Measurements from ENCODE around the gene MYO16. TPM values are rescaled to one million over a fixed set of nuclear protein-coding genes. Genes with fewer than 3 reads are reported as not detected.

MYO16 gene
- total and polyA plus RNA-seq, 12 donors: 0.29 to 5.9 (median 1.4) TPM

DNA sequence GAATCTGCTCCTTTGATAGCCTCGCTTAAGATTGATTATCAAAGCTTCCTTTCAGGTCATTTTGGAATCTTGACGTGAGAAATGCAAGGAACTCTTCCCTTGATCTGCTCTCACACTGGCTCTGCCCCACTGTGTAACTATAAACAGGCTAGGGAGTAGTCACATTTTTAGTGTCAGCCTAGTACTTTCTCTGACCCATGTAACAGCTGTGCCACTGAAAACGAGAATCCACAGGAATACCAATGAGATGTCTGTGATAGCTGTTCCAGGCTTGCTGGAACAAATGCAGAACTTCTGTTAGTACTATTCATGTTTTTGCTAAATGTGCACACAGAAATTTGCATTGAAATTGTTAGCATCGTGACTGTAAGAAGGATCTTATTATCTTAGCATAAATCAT lies 221.3 kb downstream of the MYO16 start:
- Histone ChIP-seq H3K27ac (no peak overlapping the region), H3K9me3 (no peaks in the 10 kb centered on the region), H3K27me3 (peaks cover 0 to 5% (median 0%) of the 10 kb centered on the region in 7 donors), H3K36me3 (no peaks in the 10 kb centered on the region), H3K4me3 (no peak overlapping the region), H3K4me1 (no peaks in the 10 kb centered on the region)
- 46% methylated on average over 4 of the region's 4 CpGs for WGBS, 2 donors
- no peak for ATAC-seq
- intact Hi-C loops (cut with DNase I): no loop called here
- TF ChIP-seq, protein P1, sequence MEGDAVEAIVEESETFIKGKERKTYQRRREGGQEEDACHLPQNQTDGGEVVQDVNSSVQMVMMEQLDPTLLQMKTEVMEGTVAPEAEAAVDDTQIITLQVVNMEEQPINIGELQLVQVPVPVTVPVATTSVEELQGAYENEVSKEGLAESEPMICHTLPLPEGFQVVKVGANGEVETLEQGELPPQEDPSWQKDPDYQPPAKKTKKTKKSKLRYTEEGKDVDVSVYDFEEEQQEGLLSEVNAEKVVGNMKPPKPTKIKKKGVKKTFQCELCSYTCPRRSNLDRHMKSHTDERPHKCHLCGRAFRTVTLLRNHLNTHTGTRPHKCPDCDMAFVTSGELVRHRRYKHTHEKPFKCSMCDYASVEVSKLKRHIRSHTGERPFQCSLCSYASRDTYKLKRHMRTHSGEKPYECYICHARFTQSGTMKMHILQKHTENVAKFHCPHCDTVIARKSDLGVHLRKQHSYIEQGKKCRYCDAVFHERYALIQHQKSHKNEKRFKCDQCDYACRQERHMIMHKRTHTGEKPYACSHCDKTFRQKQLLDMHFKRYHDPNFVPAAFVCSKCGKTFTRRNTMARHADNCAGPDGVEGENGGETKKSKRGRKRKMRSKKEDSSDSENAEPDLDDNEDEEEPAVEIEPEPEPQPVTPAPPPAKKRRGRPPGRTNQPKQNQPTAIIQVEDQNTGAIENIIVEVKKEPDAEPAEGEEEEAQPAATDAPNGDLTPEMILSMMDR (IDR thresholded peaks at IDR 0.05): no peak
- DNase-seq: no peak

DNA sequence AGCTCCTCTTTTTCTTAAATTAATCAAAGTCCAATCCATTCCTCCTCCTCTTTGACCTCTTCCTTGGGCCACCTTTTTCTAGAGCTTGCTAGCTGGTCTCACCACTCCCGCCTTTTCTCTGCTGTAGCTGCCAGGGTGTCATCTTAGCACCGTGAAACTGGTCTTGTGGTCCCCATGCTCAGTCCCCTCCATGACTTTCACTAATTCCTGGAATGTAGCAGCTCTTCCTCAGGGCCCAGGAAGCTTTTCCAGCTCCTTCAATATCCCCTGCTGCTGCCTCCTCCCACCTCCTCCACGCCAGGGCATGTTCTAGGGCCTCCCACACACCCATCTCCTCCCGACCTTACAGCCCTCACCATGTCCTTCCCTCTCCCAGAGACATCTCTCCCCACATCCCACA lies 222.2 kb downstream of the MYO16 start:
- DNase-seq: no peak
- TF ChIP-seq, protein P1 (IDR thresholded peaks at IDR 0.05): no peak
- Histone ChIP-seq H3K4me1 (no peaks in the 10 kb centered on the region), H3K27me3 (peaks cover 0 to 5% (median 0%) of the 10 kb centered on the region in 7 donors), H3K36me3 (no peaks in the 10 kb centered on the region), H3K9me3 (no peaks in the 10 kb centered on the region), H3K27ac (no peak overlapping the region), H3K4me3 (no peak overlapping the region)
- intact Hi-C loops (cut with DNase I): no loop called here
- ATAC-seq: no peak
- WGBS, 2 donors: 57 to 76% methylated on average over 4 of the region's 4 CpGs

DNA sequence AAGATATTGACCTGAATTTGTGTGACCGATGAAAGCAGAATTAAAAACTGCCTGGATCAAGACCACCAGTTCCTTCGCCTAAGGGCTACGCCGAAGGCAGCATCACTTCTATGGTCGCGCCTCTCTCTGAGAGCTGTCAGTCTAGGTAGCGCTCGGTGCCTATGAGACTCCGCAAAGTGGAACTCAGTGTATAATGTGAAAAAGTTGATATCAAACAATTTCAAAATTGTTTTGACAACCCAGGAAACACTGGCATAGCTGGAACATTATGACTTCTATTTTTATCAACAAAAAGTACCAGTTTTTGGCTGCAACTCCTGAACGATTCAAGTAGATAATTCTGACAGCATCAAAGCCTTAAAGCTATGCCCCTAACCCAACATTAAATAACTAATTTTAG lies 223.6 kb downstream of the MYO16 start:
- no peak for ATAC-seq
- H3K9me3 ChIP-seq: peaks cover 0 to 7% (median 0%) of the 10 kb centered on the region in 11 donors
- no peak overlapping the region for H3K27ac ChIP-seq
- no peaks in the 10 kb centered on the region for H3K4me1 ChIP-seq
- intact Hi-C loops (cut with DNase I): no loop called here
- H3K36me3 ChIP-seq: no peaks in the 10 kb centered on the region
- H3K4me3 ChIP-seq: no peak overlapping the region
- WGBS, 2 donors: 87 to 88% methylated on average over 10 of the region's 10 CpGs
- H3K27me3 ChIP-seq: peaks cover 0 to 5% (median 0%) of the 10 kb centered on the region in 7 donors
- DNase-seq: no peak
- TF ChIP-seq, protein P1 (IDR thresholded peaks at IDR 0.05): no peak

DNA sequence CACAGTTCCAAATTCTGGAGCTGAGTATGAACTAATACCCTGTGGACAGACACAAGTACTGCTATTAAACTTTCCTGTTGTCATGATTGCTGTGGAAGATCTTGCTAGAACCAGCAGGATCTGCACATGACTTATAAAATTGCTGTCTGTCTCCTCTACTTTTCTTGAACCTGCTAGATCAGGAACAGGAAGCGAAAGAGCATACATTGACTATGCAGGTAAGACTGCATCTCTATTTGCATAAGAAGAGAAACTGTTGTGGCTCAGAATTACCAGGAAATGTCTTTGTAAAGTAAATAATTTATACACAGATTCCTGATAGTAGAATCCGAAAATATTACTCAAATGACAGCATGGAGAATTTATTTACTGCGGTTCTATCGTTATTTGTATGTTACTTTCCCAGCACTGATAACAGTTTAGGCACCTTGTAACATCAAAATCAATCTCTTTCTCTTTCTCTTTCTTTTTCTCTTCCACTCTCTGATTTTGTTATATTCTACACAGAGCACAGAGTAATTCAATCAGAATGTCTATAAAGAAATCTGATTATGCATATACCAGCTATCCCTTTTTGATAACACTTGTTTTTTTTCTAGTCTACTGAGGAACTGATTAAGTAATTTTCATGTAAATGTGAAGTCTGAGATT lies 226.5 kb downstream of the MYO16 start:
- ATAC-seq (no peak), DNase-seq (no peak)
- no peak overlapping the region for H3K4me3 ChIP-seq
- no peaks in the 10 kb centered on the region for H3K4me1 ChIP-seq
- WGBS, 2 donors: 83 to 90% methylated on average over 4 of the region's 4 CpGs
- TF ChIP-seq, protein P1 (IDR thresholded peaks at IDR 0.05): no peak
- intact Hi-C loops (cut with DNase I): no loop called here
- H3K27ac ChIP-seq: no peak overlapping the region
- H3K27me3 ChIP-seq: peaks cover 0 to 5% (median 0%) of the 10 kb centered on the region in 7 donors
- no peaks in the 10 kb centered on the region for H3K36me3 ChIP-seq
- H3K9me3 ChIP-seq: peaks cover 0 to 7% (median 0%) of the 10 kb centered on the region in 11 donors
